ENCODE results near the gene FOXO3.

The FOXO3 gene

DNA sequence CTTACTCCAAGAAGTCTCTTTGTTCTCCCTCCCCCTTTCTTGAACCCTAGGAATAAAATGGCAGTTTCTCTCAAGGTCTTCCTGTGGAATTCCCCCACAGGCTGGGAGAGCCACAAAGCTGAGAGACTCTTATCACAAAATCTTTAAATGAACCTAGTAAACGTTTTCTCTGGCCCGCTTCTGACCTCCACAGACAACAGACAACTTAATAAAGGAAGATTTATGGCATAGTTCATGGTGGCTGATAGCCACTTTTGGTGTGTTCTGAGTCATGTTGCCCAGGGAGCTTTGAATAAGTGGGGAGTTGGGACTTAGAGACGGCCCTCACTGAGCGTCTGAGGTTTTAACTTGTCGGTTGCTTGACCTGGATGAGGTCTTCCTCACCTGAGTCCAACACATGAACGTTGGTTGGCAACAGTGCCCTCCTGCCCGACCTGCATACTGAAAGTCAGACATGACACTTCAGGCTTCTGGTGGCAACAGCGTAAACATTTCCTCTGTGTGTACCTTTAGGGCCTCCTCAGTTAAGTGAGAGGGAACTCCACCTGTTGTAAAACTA is 124.1 kb downstream of the FOXO3 start:
- DNase-seq (ENCODE audit: low spot score): no peak

- no peak for DNase-seq (ENCODE audit: low spot score)
Observed at GRCh38 chr6:108685970-108686369, 125.3 kb downstream of the FOXO3 start.

- DNase-seq (ENCODE audit: low spot score): no peak
Observed at GRCh38 chr6:108686896-108687295, 126.2 kb downstream of the FOXO3 start.

DNA sequence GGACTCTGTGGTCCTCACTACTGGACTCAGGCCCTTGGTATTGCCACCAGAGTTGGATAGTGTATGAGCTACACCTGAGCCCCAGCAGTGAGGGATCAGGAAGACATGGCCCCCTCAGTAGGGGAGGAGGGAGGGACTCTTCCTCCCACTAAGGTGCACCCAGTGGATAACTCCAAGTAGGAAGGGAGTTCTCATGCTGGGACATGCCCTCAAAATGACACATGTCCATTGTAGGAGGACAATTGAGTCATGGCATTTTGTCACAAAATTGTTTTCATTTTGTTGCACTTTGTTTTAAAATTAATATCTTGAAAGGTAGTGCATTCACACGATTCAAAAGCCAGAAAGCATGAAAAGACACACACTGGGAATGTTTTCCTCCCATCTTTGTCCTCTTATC is 127.2 kb downstream of the FOXO3 start:
- no peak for DNase-seq (ENCODE audit: low spot score)

DNA sequence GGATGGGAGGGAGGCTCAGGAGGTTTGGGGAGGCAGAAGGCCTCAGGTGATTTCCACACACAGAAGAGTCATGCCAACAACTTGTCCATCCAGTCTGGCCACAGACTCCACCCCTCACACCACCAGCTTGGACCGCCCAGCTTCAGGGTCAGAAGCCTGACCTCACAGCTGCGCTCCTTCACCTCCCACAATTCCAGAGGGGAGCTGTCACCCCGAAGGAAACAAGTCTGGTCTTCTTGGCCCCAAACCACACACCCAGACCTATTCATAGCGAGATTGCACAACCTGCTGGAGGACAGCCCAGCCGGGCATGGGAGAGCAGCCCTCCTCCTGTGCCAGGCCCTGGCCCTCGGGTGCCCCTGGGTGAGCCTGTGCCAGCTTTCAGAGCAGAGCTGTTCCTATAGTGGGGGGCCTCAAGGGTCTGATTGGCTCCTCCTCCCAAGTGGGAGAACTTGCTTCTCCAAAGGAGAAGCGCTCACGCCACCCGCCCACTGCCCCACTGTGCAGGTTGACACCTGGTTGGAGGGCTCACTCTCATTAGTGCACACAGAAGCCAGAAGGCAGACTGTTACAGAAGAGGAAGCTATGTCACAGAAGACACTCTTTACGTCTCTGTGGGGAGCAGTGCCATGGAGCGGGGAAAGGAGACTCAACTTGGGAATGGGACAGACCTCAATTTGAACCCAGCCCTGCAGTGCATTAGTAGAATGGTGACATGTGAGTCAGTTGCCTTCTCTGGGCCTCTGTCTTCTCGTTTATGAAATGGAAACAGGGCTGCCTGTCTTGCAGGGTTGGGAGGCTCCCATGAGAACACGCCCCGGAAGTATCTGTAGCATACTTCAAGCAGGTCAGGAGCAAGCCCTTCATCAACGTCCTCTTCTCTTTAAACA is 128.8 kb downstream of the FOXO3 start:
- DNase-seq (ENCODE audit: low spot score): no peak

DNA sequence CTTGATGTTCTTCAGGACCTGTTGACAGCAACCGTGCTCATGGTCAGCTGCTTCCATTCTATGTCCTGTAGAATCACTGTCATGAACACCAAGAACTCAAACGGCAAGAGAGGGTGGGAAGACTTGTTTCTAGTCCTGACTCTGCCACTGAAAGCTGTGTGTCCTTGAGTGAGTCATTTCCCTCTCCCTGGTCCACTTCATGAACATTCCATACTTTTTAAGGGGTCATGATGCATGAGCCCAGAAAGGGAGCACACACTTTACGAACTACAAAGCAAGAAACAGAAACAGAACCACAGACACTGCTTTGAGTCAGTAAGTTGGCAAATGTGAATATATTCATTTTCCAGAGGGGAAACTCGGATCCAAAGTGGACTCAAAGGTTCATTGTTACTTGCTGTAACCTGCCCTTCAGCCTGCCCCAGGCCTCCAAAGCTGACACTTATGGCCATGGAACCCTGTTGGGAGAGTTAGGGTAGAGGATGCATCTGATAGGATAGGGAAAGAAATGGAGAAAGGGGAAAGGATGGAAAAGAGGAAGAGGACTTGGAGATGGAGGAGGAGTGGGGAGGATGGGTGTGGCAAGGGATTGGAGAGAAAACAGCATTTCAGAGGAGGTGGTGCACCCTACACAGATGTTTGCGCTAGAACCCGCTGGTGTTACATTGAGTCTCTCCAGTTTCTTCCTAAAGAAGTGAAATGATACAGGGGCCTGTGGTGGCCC is 129.8 kb downstream of the FOXO3 start:
- DNase-seq (ENCODE audit: low spot score): no peak

- DNase-seq (ENCODE audit: low spot score): no peak
Observed at GRCh38 chr6:108693430-108694154, 132.9 kb downstream of the FOXO3 start.

DNA sequence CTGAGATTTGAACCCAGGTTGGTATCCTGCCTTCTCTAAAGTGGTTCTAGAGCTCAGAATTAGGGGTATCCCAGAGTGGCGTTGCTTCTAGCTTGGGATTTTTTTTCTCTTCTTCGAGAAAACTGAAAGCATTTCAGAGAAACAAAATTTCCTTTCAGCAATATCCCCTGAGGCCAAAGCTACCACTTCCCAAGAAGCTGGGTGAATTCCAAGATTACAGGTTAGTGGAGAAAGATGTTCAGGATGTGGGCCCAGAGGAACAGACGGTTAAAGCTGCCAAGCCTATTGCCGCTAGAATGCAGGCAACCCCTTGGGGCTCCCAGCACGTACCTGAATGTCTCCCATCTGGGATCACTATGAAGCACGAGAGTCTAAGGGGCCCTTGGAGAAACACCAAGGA is 134.1 kb downstream of the FOXO3 start:
- no peak for DNase-seq (ENCODE audit: low spot score)

GRCh38 chr6:108697561-108698161 is 136.9 kb downstream of the FOXO3 start:
- DNase-seq (ENCODE audit: low spot score): no peak

GRCh38 chr6:108698593-108699289 is 138.0 kb downstream of the FOXO3 start:
- DNase-seq (ENCODE audit: low spot score): no peak

- no peak for DNase-seq (ENCODE audit: low spot score)
Observed at GRCh38 chr6:108699290-108700041, 138.7 kb downstream of the FOXO3 start.

- no peak for DNase-seq (ENCODE audit: low spot score)
Observed at GRCh38 chr6:108702106-108702851, 141.6 kb downstream of the FOXO3 start.

- no peak for DNase-seq (ENCODE audit: low spot score)
Observed at GRCh38 chr6:108706649-108707048, 145.9 kb downstream of the FOXO3 start.

- no peak for DNase-seq (ENCODE audit: low spot score)
Observed at GRCh38 chr6:108707328-108707976, 146.7 kb downstream of the FOXO3 start.

DNA sequence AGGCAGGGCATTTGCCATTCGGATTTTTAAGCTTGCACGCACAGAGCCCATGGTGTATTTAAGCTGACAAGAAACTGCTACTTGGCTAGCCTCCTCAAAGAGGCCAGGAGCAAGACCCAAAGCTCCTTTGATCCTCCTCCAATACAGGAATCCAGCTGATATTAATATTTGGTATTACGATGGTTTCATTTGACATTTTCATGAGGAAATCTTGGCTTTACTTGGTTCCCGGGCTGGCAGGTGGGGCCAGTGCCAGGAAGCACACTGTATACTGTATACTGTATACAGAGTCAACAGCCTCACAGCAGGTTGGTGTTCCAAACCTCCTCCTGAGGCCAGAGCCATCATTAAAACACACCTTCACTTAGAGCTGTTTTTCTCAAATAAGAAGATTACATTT is 149.3 kb downstream of the FOXO3 start:
- DNase-seq (ENCODE audit: low spot score): no peak

- no peak for DNase-seq (ENCODE audit: low spot score)
Observed at GRCh38 chr6:108710551-108710950, 149.8 kb downstream of the FOXO3 start.

- DNase-seq (ENCODE audit: low spot score): no peak
Observed at GRCh38 chr6:108711071-108711470, 150.4 kb downstream of the FOXO3 start.

GRCh38 chr6:108711826-108712225 is 151.1 kb downstream of the FOXO3 start:
- no peak for DNase-seq (ENCODE audit: low spot score)

GRCh38 chr6:108712946-108713345 is 152.2 kb downstream of the FOXO3 start:
- no peak for DNase-seq (ENCODE audit: low spot score)
